ENCODE measurements around the gene CD46.

The CD46 gene

GRCh38 chr1:207827488-207827830 lies 75.6 kb downstream of the CD46 start:
- no peak for TF ChIP-seq CTCF (IDR thresholded peaks at IDR 0.05; ENCODE audit: control extremely low read depth, extremely low read depth, low read depth, missing control alignments)
- POLR2A ChIA-PET: interaction anchor here (1.1 kb wide), 1 partner anchor 29 kb away, joined by 3 read pairs; no protein-coding TSS in a partner anchor
- CTCF ChIA-PET: interaction anchor here (0.7 to 22.4 kb wide), 8 partner anchors 16 to 137 kb away, joined by 3 to 661 read pairs (median 4); no protein-coding TSS in a partner anchor

GRCh38 chr1:207828046-207828445 lies 76.2 kb downstream of the CD46 start:
- DNase-seq (ENCODE audit: extremely low spot score): no peak
- ChIA-PET CTCF (interaction anchor here (0.7 to 22.4 kb wide), 6 partner anchors 15 to 136 kb away, joined by 3 to 661 read pairs (median 30); no protein-coding TSS in a partner anchor), POLR2A (no interaction called here)
- TF ChIP-seq CTCF (IDR thresholded peaks at IDR 0.05; ENCODE audit: control extremely low read depth, extremely low read depth, low read depth, missing control alignments): no peak

More at GRCh38 chr1:207827488-207827830, 75.6 kb downstream of the CD46 start:
- DNase-seq (ENCODE audit: extremely low spot score): no peak

GRCh38 chr1:207828485-207829158 lies 76.8 kb downstream of the CD46 start:
- DNase-seq (ENCODE audit: extremely low spot score): peak; percentile 47
- ChIA-PET CTCF (interaction anchor here (1.0 to 22.4 kb wide), 14 partner anchors 9 to 149 kb away, joined by 3 to 661 read pairs (median 7); no protein-coding TSS in a partner anchor), POLR2A (interaction anchor here (1.2 kb wide), 1 partner anchor 9 kb away, joined by 3 read pairs; no protein-coding TSS in a partner anchor)
- peak; percentile 81 for TF ChIP-seq CTCF (IDR thresholded peaks at IDR 0.05; ENCODE audit: control extremely low read depth, extremely low read depth, low read depth, missing control alignments)

GRCh38 chr1:207829576-207829975 lies 77.7 kb downstream of the CD46 start:
- no peak for DNase-seq (ENCODE audit: extremely low spot score)
- POLR2A ChIA-PET: interaction anchor here (0.6 to 1.2 kb wide), 3 partner anchors 8 to 32 kb away, joined by 3 read pairs; no protein-coding TSS in a partner anchor
- CTCF ChIA-PET: interaction anchor here (0.7 to 22.4 kb wide), 16 partner anchors 10 to 168 kb away, joined by 3 to 661 read pairs (median 6); no protein-coding TSS in a partner anchor
- no peak for TF ChIP-seq CTCF (IDR thresholded peaks at IDR 0.05; ENCODE audit: control extremely low read depth, extremely low read depth, low read depth, missing control alignments)

GRCh38 chr1:207830788-207831187 lies 78.9 kb downstream of the CD46 start:
- no peak for DNase-seq (ENCODE audit: extremely low spot score)
- ChIA-PET POLR2A (interaction anchor here (1.0 kb wide), 1 partner anchor 31 kb away, joined by 3 read pairs; no protein-coding TSS in a partner anchor), CTCF (interaction anchor here (1.7 to 22.4 kb wide), 7 partner anchors 8 to 133 kb away, joined by 5 to 661 read pairs (median 29); no protein-coding TSS in a partner anchor)
- no peak for TF ChIP-seq CTCF (IDR thresholded peaks at IDR 0.05; ENCODE audit: control extremely low read depth, extremely low read depth, low read depth, missing control alignments)

- peak; percentile 78 for DNase-seq (ENCODE audit: extremely low spot score)
- ChIA-PET CTCF (interaction anchor here (1.6 to 22.4 kb wide), 9 partner anchors 9 to 132 kb away, joined by 4 to 661 read pairs (median 19); no protein-coding TSS in a partner anchor), POLR2A (interaction anchor here (0.5 to 3.9 kb wide), 4 partner anchors 8 to 131 kb away, joined by 3 to 27 read pairs (median 5); no protein-coding TSS in a partner anchor)
- no peak for TF ChIP-seq CTCF (IDR thresholded peaks at IDR 0.05; ENCODE audit: control extremely low read depth, extremely low read depth, low read depth, missing control alignments)
Measured at GRCh38 chr1:207831517-207832327, 79.9 kb downstream of the CD46 start.

Measured in GM10248 (cell line).